ENCODE measurements around the gene VSTM4. TPM values are rescaled to one million over a fixed set of nuclear protein-coding genes. Genes with fewer than 3 reads are reported as not detected.

Gene VSTM4
- total and polyA plus RNA-seq, 4 donors = 1.0 to 3.1 (median 2.0) TPM

DNA sequence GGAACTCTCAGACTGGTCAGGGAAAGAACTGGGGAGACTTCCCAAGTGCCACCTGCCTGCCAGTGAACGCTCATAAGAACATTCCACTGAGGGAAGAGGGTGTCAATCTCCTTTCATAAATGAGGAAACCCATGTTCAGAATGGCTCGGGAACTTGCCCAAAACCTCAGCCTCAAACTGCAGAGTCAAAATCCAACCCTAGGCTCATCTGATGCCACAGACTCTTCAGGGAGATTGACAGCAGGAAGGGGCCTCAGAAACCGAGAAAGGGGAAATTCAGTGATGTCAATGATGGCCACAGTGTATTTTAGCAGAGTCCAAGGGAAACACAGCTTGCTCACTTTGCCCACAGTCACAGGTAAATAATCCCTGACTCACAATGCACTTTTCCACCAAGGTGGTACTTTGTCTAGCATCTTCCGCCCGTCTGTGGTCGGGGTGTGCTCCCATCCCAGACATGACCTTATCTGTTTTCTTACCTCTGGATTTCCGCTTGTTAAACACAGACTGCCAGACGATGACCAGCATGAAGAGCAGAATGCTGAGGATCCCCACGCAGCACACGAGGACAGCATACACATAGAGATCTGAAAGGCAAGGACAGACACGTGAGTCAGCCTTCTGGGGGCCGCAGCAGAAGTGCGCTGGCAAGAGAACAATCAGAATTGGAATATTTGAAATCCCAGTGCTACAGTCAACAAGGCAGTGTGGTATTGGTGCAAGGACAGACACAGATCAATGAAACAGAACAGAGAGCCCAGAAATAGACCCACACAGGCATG, 38.4 kb downstream of the VSTM4 start:
- Histone ChIP-seq H3K27me3 (ENCODE audit: control insufficient read depth in 4 of 4, insufficient read depth in 4 of 4, low read length in 3 of 4) (no peaks in the 10 kb centered on the region), H3K27ac (ENCODE audit: low read depth in 1 of 2, low read length in 2 of 2) (peak overlapping the region; percentile 6 to 43), H3K4me3 (ENCODE audit: low read depth in 1 of 3, low read length in 3 of 3) (no peak overlapping the region), H3K9me3 (ENCODE audit: control insufficient read depth in 4 of 4, low read length in 3 of 4) (no peaks in the 10 kb centered on the region), H3K36me3 (ENCODE audit: control insufficient read depth in 4 of 4, insufficient read depth in 3 of 4, low read depth in 1 of 4, low read length in 3 of 4) (no peaks in the 10 kb centered on the region), H3K9ac (ENCODE audit: low read depth in 1 of 2, low read length in 2 of 2) (no peak overlapping the region), H3K4me1 (ENCODE audit: control insufficient read depth in 4 of 4, insufficient read depth in 4 of 4, low read length in 3 of 4) (peaks cover 15 to 46% (median 34%) of the 10 kb centered on the region in 4 donors)
- WGBS = 38% methylated on average over 13 of the region's 13 CpGs
- TF ChIP-seq FOXA2 (IDR thresholded peaks at IDR 0.05) = peak; percentile 84
- TF ChIP-seq, protein P1, sequence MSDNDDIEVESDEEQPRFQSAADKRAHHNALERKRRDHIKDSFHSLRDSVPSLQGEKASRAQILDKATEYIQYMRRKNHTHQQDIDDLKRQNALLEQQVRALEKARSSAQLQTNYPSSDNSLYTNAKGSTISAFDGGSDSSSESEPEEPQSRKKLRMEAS (IDR thresholded peaks at IDR 0.05) = peak; percentile 52
- peak in 1 of 2 donors; percentile 23 for TF ChIP-seq RAD21 (IDR thresholded peaks at IDR 0.05)
- peak; percentile 60 for TF ChIP-seq YY1 (IDR thresholded peaks at IDR 0.05)
- peak in 1 of 2 donors; percentile 39 for TF ChIP-seq JUND (IDR thresholded peaks at IDR 0.05)
- TF ChIP-seq, protein P2, sequence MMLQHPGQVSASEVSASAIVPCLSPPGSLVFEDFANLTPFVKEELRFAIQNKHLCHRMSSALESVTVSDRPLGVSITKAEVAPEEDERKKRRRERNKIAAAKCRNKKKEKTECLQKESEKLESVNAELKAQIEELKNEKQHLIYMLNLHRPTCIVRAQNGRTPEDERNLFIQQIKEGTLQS (IDR thresholded peaks at IDR 0.05) = no peak
- TF ChIP-seq RXRA (IDR thresholded peaks at IDR 0.05) = peak; percentile 60 to 74
- peak; percentile 72 for TF ChIP-seq SP1 (IDR thresholded peaks at IDR 0.05)
- TF ChIP-seq, protein P3, sequence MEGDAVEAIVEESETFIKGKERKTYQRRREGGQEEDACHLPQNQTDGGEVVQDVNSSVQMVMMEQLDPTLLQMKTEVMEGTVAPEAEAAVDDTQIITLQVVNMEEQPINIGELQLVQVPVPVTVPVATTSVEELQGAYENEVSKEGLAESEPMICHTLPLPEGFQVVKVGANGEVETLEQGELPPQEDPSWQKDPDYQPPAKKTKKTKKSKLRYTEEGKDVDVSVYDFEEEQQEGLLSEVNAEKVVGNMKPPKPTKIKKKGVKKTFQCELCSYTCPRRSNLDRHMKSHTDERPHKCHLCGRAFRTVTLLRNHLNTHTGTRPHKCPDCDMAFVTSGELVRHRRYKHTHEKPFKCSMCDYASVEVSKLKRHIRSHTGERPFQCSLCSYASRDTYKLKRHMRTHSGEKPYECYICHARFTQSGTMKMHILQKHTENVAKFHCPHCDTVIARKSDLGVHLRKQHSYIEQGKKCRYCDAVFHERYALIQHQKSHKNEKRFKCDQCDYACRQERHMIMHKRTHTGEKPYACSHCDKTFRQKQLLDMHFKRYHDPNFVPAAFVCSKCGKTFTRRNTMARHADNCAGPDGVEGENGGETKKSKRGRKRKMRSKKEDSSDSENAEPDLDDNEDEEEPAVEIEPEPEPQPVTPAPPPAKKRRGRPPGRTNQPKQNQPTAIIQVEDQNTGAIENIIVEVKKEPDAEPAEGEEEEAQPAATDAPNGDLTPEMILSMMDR (IDR thresholded peaks at IDR 0.05; ENCODE audit: low read depth, low read length, missing input control) = no peak
- TF ChIP-seq HNF4A (conservative IDR thresholded peaks at IDR 0.05) = peak; percentile 66 to 73
- peak; percentile 63 for TF ChIP-seq FOXA1 (IDR thresholded peaks at IDR 0.05)
- no peak for DNase-seq (ENCODE audit: low spot score)

DNA sequence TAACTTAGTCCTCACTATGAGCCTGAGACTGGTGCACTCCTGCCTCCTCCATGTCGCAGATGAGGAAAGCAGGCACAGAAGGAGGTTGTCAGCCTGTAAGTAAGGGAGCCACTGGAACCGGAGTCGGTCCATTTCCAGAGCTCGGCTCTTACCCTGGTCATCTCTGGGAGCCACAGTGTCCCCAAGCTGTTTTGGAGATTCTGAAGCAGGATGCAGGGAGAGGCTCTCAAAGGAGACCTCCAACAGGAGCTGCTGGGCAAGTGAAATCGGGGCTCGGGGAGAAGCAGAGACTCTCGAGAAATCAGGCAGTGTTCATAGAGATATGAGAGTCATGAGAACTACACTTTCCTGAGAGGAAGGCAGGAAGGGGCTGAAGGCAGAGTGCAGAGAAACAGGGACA, 39.0 kb downstream of the VSTM4 start:
- Histone ChIP-seq H3K9ac (ENCODE audit: low read depth in 1 of 2, low read length in 2 of 2) (no peak overlapping the region), H3K27ac (ENCODE audit: low read depth in 1 of 2, low read length in 2 of 2) (no peak overlapping the region), H3K4me1 (ENCODE audit: control insufficient read depth in 4 of 4, insufficient read depth in 4 of 4, low read length in 3 of 4) (peaks cover 10 to 40% (median 29%) of the 10 kb centered on the region in 4 donors), H3K36me3 (ENCODE audit: control insufficient read depth in 4 of 4, insufficient read depth in 3 of 4, low read depth in 1 of 4, low read length in 3 of 4) (no peaks in the 10 kb centered on the region), H3K9me3 (ENCODE audit: control insufficient read depth in 4 of 4, low read length in 3 of 4) (no peaks in the 10 kb centered on the region), H3K27me3 (ENCODE audit: control insufficient read depth in 4 of 4, insufficient read depth in 4 of 4, low read length in 3 of 4) (no peaks in the 10 kb centered on the region), H3K4me3 (ENCODE audit: low read depth in 1 of 3, low read length in 3 of 3) (no peak overlapping the region)
- no peak for DNase-seq (ENCODE audit: low spot score)
- TF ChIP-seq FOXA2 (IDR thresholded peaks at IDR 0.05) (no peak), SP1 (IDR thresholded peaks at IDR 0.05) (no peak), RAD21 (IDR thresholded peaks at IDR 0.05) (no peak), FOXA1 (IDR thresholded peaks at IDR 0.05) (no peak)
- 85% methylated on average over 7 of the region's 7 CpGs for WGBS

DNA sequence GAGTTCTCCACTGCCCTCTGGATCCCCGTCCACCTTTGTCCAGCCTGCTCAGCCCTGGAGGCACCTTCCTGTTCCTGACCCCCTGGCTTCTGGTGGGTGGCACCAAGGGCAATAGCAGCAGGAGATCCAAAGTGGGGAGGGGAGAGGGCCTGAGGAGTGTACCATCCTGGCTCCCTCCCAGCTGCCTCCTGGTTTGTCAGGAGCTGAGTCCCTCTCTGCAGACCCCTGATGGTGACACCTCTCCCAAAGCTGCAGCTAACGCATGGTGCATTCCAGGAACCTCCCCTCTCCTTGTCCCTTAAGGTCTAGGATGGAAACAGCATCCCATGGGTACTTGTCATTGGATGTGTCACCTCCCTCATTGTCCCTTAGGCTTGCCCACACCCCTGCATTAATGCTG, 39.6 kb downstream of the VSTM4 start:
- no peaks in the 10 kb centered on the region for H3K27me3 ChIP-seq (ENCODE audit: control insufficient read depth in 4 of 4, insufficient read depth in 4 of 4, low read length in 3 of 4)
- H3K4me3 ChIP-seq (ENCODE audit: low read depth in 1 of 3, low read length in 3 of 3) = no peak overlapping the region
- no peak overlapping the region for H3K27ac ChIP-seq (ENCODE audit: low read depth in 1 of 2, low read length in 2 of 2)
- no peak overlapping the region for H3K9ac ChIP-seq (ENCODE audit: low read depth in 1 of 2, low read length in 2 of 2)
- DNase-seq (ENCODE audit: low spot score) = no peak
- no peak for TF ChIP-seq JUND (IDR thresholded peaks at IDR 0.05)
- no peak for TF ChIP-seq GABPA (IDR thresholded peaks at IDR 0.05 in 1 of 2, conservative IDR thresholded peaks at IDR 0.05 in 1 of 2)
- TF ChIP-seq, protein P3 (IDR thresholded peaks at IDR 0.05; ENCODE audit: low read depth, low read length, missing input control) = no peak
- TF ChIP-seq, protein P4, sequence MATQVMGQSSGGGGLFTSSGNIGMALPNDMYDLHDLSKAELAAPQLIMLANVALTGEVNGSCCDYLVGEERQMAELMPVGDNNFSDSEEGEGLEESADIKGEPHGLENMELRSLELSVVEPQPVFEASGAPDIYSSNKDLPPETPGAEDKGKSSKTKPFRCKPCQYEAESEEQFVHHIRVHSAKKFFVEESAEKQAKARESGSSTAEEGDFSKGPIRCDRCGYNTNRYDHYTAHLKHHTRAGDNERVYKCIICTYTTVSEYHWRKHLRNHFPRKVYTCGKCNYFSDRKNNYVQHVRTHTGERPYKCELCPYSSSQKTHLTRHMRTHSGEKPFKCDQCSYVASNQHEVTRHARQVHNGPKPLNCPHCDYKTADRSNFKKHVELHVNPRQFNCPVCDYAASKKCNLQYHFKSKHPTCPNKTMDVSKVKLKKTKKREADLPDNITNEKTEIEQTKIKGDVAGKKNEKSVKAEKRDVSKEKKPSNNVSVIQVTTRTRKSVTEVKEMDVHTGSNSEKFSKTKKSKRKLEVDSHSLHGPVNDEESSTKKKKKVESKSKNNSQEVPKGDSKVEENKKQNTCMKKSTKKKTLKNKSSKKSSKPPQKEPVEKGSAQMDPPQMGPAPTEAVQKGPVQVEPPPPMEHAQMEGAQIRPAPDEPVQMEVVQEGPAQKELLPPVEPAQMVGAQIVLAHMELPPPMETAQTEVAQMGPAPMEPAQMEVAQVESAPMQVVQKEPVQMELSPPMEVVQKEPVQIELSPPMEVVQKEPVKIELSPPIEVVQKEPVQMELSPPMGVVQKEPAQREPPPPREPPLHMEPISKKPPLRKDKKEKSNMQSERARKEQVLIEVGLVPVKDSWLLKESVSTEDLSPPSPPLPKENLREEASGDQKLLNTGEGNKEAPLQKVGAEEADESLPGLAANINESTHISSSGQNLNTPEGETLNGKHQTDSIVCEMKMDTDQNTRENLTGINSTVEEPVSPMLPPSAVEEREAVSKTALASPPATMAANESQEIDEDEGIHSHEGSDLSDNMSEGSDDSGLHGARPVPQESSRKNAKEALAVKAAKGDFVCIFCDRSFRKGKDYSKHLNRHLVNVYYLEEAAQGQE (IDR thresholded peaks at IDR 0.05) = no peak
- TF ChIP-seq NR2F2 (IDR thresholded peaks at IDR 0.05) = no peak
- no peaks in the 10 kb centered on the region for H3K9me3 ChIP-seq (ENCODE audit: control insufficient read depth in 4 of 4, low read length in 3 of 4)
- no peaks in the 10 kb centered on the region for H3K36me3 ChIP-seq (ENCODE audit: control insufficient read depth in 4 of 4, insufficient read depth in 3 of 4, low read depth in 1 of 4, low read length in 3 of 4)
- WGBS = 97% methylated on average over 2 of the region's 2 CpGs
- peaks cover 7 to 34% (median 23%) of the 10 kb centered on the region in 4 donors for H3K4me1 ChIP-seq (ENCODE audit: control insufficient read depth in 4 of 4, insufficient read depth in 4 of 4, low read length in 3 of 4)

Data from liver (tissue), 9 donors.